Ovary (tissue), 3 donors: ENCODE measurements around the gene SLC25A11.

Experiments used
- CTCF ChIP-seq, 3 donors: fragments of 450-650 bp in 2 of 3; fragments of 200-600 bp in 1 of 3; IDR thresholded peaks; one replicate each; pipeline versions ENCODE4 v1.5.1 to v1.8.0; 2016 to 2022; ENCODE audit warnings: antibody characterized with exemption in 3 of 3, mild to moderate bottlenecking in 1 of 3
- EP300 ChIP-seq: sonication (generic); formaldehyde crosslinking; IDR thresholded peaks from one replicate; pipeline ENCODE4 v1.6.1; 2017; ENCODE audit warnings: antibody characterized with exemption
- POLR2A ChIP-seq: fragments of 450-650 bp; IDR thresholded peaks from one replicate; pipeline ENCODE4 v1.6.1; 2017; ENCODE audit warnings: antibody characterized with exemption, mild to moderate bottlenecking, moderate library complexity
- donor health status: DM: no; HTN: no; CAD: no.

- TF ChIP-seq CTCF (IDR thresholded peaks at IDR 0.05) = no peak
- TF ChIP-seq POLR2A = no peak
- TF ChIP-seq EP300 = no peak
Observed at GRCh38 chr17:4902540-4902939, 37.3 kb downstream of the SLC25A11 start.
